Upper lobe of left lung (tissue), 6 donors: ENCODE results near the gene GALC. TPM values are rescaled to one million over a fixed set of nuclear protein-coding genes. Genes with fewer than 3 reads are reported as not detected.
"Not testable (repeated sequence)": the region's sequence is repeated elsewhere in the genome, so short reads cannot be mapped to it uniquely, and the experiment has no call there.

ENCODE experiments used
- ATAC-seq, 2 donors: fragments of 200-7000 bp; cut with Tn5 transposase; one replicate each; pipeline ENCODE4 v1.9.1; 2022; ENCODE audit warnings: mild to moderate bottlenecking in 2 of 2, moderate library complexity in 2 of 2; ENCODE audit not compliant: low FRiP score in 2 of 2
- DNase-seq, 2 donors: peaks; one replicate each; pipeline ENCODE4 v3.0.0-alpha.2; 2019 to 2020
- H3K27ac ChIP-seq, 4 donors: fragments of 200-600 bp; sonication (generic); one replicate each; pipeline ENCODE4 v1.5.1; 2016 to 2019
- H3K27me3 ChIP-seq, 4 donors: fragments of 200-600 bp; sonication (generic); one replicate each; pipeline ENCODE4 v1.5.1; 2017 to 2019
- H3K36me3 ChIP-seq, 4 donors: fragments of 200-600 bp; sonication (generic); one replicate each; pipeline ENCODE4 v1.5.1; 2016 to 2019
- H3K4me1 ChIP-seq, 4 donors: fragments of 200-600 bp; sonication (generic); one replicate each; pipeline ENCODE4 v1.5.1; 2018 to 2019
- H3K4me3 ChIP-seq, 4 donors: fragments of 200-600 bp; sonication (generic); one replicate each; pipeline ENCODE4 v1.5.1; 2017 to 2019; ENCODE audit warnings: mild to moderate bottlenecking in 2 of 4, moderate library complexity in 1 of 4
- H3K9me3 ChIP-seq, 4 donors: fragments of 200-600 bp; sonication (generic); one replicate each; pipeline ENCODE4 v1.5.1; 2018 to 2019
- CTCF ChIP-seq, 6 experiments: fragments of 450-650 bp in 4 of 6; fragments of 200-600 bp in 2 of 6; sonication (generic) in 2 of 6; IDR thresholded peaks; one replicate each; pipeline ENCODE4 v1.5.1; 2016 to 2019; ENCODE audit warnings: antibody characterized with exemption in 6 of 6
- EP300 ChIP-seq, 4 donors: sonication (generic); formaldehyde crosslinking; IDR thresholded peaks; one replicate each; pipeline ENCODE4 v1.5.1; 2017; ENCODE audit warnings: antibody characterized with exemption in 4 of 4, control low read depth in 2 of 4
- POLR2A ChIP-seq, 4 donors: fragments of 450-650 bp; IDR thresholded peaks; one replicate each; pipeline ENCODE4 v1.5.1; 2016 to 2017; ENCODE audit warnings: antibody characterized with exemption in 4 of 4, mild to moderate bottlenecking in 2 of 4
- POLR2AphosphoS5 ChIP-seq, 2 donors: sonication (generic); formaldehyde crosslinking; IDR thresholded peaks; one replicate each; pipeline ENCODE4 v1.5.1; 2017; ENCODE audit warnings: antibody characterized with exemption in 2 of 2
- WGBS, 2 donors: methylation state at CpG; one replicate each; pipeline ENCODE4 v1.1.5; 2017 to 2018; 5-methylcytosine and 5-hydroxymethylcytosine counted together
- total RNA-seq, 6 donors: library from RNA; depleted of rRNA in 4 of 6; stranded (reverse); fragments of >200 nt in 4 of 6; gene quantifications; one replicate each; pipeline versions ENCODE4 v1.1.0 to v1.2.1, GENCODE V29; 2016 to 2021
- donor health status: DM: no; HTN: no; CAD: no; lungs with moderate emphysema.
- donor health status: DM: no; HTN: yes; CAD: no; lungs with severe emphysema.

Gene GALC
- total RNA-seq, 6 donors from 2014 or later: 24.2 to 64.3 (median 49.0) TPM

- TF ChIP-seq POLR2A (IDR thresholded peaks at IDR 0.05) (no peak), EP300 (IDR thresholded peaks at IDR 0.05) (no peak), CTCF (IDR thresholded peaks at IDR 0.05) (no peak), POLR2AphosphoS5 (IDR thresholded peaks at IDR 0.05) (no peak)
- DNase-seq (no peak), ATAC-seq (no peak)
- H3K27me3 ChIP-seq: no peaks in the 10 kb centered on the region
- H3K9me3 ChIP-seq: no peaks in the 10 kb centered on the region
- H3K36me3 ChIP-seq: no peaks in the 10 kb centered on the region
- no peak overlapping the region for H3K27ac ChIP-seq
- H3K4me3 ChIP-seq: no peak overlapping the region
- 88 to 94% methylated on average over 2 of the region's 2 CpGs for WGBS, 2 donors
- no peaks in the 10 kb centered on the region for H3K4me1 ChIP-seq
Observed at GRCh38 chr14:88029500-88029899, 36.5 kb upstream of the GALC start.

- H3K4me3 ChIP-seq: no peak overlapping the region
- no peaks in the 10 kb centered on the region for H3K27me3 ChIP-seq
- H3K27ac ChIP-seq: peak overlapping the region in 1 of 4 donors; percentile 6
- H3K9me3 ChIP-seq: no peaks in the 10 kb centered on the region
- ATAC-seq (no peak), DNase-seq (no peak)
- no peaks in the 10 kb centered on the region for H3K36me3 ChIP-seq
- TF ChIP-seq CTCF (IDR thresholded peaks at IDR 0.05): no peak
- no peak for TF ChIP-seq POLR2A (IDR thresholded peaks at IDR 0.05)
- no peak for TF ChIP-seq POLR2AphosphoS5 (IDR thresholded peaks at IDR 0.05)
- no peak for TF ChIP-seq EP300 (IDR thresholded peaks at IDR 0.05)
- 41 to 56% methylated on average over 2 of the region's 2 CpGs for WGBS, 2 donors
- H3K4me1 ChIP-seq: no peaks in the 10 kb centered on the region
Observed at GRCh38 chr14:88026890-88027289, 33.9 kb upstream of the GALC start.

- DNase-seq (no peak), ATAC-seq (no peak)
- no peak overlapping the region for H3K4me3 ChIP-seq
- no peaks in the 10 kb centered on the region for H3K27me3 ChIP-seq
- no peak for TF ChIP-seq CTCF (IDR thresholded peaks at IDR 0.05)
- TF ChIP-seq EP300 (IDR thresholded peaks at IDR 0.05): no peak
- no peak for TF ChIP-seq POLR2AphosphoS5 (IDR thresholded peaks at IDR 0.05)
- no peak for TF ChIP-seq POLR2A (IDR thresholded peaks at IDR 0.05)
- H3K27ac ChIP-seq: no peak overlapping the region
- H3K36me3 ChIP-seq: no peaks in the 10 kb centered on the region
- no peaks in the 10 kb centered on the region for H3K9me3 ChIP-seq
- WGBS, 2 donors: 57 to 66% methylated on average over 3 of the region's 3 CpGs
- H3K4me1 ChIP-seq: no peaks in the 10 kb centered on the region
Observed at GRCh38 chr14:88025313-88025712, 32.3 kb upstream of the GALC start.

GRCh38 chr14:88024252-88025086 is 31.5 kb upstream of the GALC start:
- not testable (repeated sequence) for H3K4me3 ChIP-seq, H3K27ac ChIP-seq, ATAC-seq, DNase-seq, H3K36me3 ChIP-seq, H3K27me3 ChIP-seq, H3K9me3 ChIP-seq, H3K4me1 ChIP-seq
- WGBS, 2 donors: 64 to 69% methylated on average over 11 of the region's 11 CpGs

- WGBS, 2 donors: 44 to 47% methylated on average over 3 of the region's 3 CpGs
- TF ChIP-seq POLR2A (IDR thresholded peaks at IDR 0.05) (no peak), EP300 (IDR thresholded peaks at IDR 0.05) (no peak), CTCF (IDR thresholded peaks at IDR 0.05) (no peak), POLR2AphosphoS5 (IDR thresholded peaks at IDR 0.05) (no peak)
- H3K4me3 ChIP-seq: no peak overlapping the region
Observed at GRCh38 chr14:88023658-88024187, 30.7 kb upstream of the GALC start.

More at GRCh38 chr14:88023658-88024187, 30.7 kb upstream of the GALC start:
- DNase-seq (no peak), ATAC-seq (no peak)
- no peaks in the 10 kb centered on the region for H3K27me3 ChIP-seq
- H3K4me1 ChIP-seq: no peaks in the 10 kb centered on the region
- no peak overlapping the region for H3K27ac ChIP-seq
- H3K9me3 ChIP-seq: no peaks in the 10 kb centered on the region
- H3K36me3 ChIP-seq: no peaks in the 10 kb centered on the region
